Panc1 (cell line): ENCODE data around the gene ADORA1.

Experiments used
- POLR2AphosphoS5 ChIP-seq: IDR thresholded peaks from 2 replicates; pipeline ENCODE4 v1.6.1; 2012; ENCODE audit warnings: mild to moderate bottlenecking, low read depth, low read length, moderate library complexity
- SIN3A ChIP-seq: IDR thresholded peaks from 2 replicates; pipeline ENCODE4 v1.6.1; 2012; ENCODE audit warnings: low read depth, mild to moderate bottlenecking, low read length, moderate library complexity, borderline replicate concordance; ENCODE audit not compliant: insufficient read depth
- TF ChIP-seq, protein P1 (sequence below): fragments of 450-650 bp; IDR thresholded peaks from 2 replicates; pipeline ENCODE4 v1.5.1; 2017; ENCODE audit warnings: mild to moderate bottlenecking

- TF ChIP-seq, protein P1, sequence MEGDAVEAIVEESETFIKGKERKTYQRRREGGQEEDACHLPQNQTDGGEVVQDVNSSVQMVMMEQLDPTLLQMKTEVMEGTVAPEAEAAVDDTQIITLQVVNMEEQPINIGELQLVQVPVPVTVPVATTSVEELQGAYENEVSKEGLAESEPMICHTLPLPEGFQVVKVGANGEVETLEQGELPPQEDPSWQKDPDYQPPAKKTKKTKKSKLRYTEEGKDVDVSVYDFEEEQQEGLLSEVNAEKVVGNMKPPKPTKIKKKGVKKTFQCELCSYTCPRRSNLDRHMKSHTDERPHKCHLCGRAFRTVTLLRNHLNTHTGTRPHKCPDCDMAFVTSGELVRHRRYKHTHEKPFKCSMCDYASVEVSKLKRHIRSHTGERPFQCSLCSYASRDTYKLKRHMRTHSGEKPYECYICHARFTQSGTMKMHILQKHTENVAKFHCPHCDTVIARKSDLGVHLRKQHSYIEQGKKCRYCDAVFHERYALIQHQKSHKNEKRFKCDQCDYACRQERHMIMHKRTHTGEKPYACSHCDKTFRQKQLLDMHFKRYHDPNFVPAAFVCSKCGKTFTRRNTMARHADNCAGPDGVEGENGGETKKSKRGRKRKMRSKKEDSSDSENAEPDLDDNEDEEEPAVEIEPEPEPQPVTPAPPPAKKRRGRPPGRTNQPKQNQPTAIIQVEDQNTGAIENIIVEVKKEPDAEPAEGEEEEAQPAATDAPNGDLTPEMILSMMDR = no peak
- TF ChIP-seq SIN3A (no peak), POLR2AphosphoS5 (no peak)
These were observed 23.2 kb downstream of the ADORA1 start for GRCh38 chr1:203150511-203151297.
